Transverse colon (tissue), 4 donors: ENCODE data around the gene GPSM1. TPM values are rescaled to one million over a fixed set of nuclear protein-coding genes. Genes with fewer than 3 reads are reported as not detected.

Source experiments
- DNase-seq: peaks from one replicate; pipeline ENCODE4 v3.0.0-alpha.2; 2019
- H3K27ac ChIP-seq, 4 donors: fragments of 200-600 bp; sonication (generic); 2 replicates each; pipeline ENCODE4 v1.5.1; 2016 to 2018; ENCODE audit warnings: inconsistent platforms in 4 of 4
- H3K27me3 ChIP-seq: fragments of 200-600 bp; sonication (generic); 2 replicates; pipeline ENCODE4 v1.5.1; 2017; ENCODE audit warnings: inconsistent platforms
- H3K36me3 ChIP-seq, 4 donors: fragments of 200-600 bp; sonication (generic); 2 replicates each; pipeline ENCODE4 v1.5.1; 2017 to 2019; ENCODE audit warnings: inconsistent platforms in 4 of 4
- H3K4me1 ChIP-seq, 4 donors: fragments of 200-600 bp; sonication (generic); 2 replicates each; pipeline ENCODE4 v1.5.1; 2017 to 2020; ENCODE audit warnings: inconsistent platforms in 4 of 4
- H3K4me3 ChIP-seq, 4 donors: fragments of 200-600 bp; sonication (generic); 1 replicate in 1 of 4; 2 replicates in 3 of 4; pipeline versions ENCODE4 v1.5.1 to v1.6.1; 2017 to 2019; ENCODE audit warnings: inconsistent platforms in 4 of 4
- H3K9me3 ChIP-seq, 2 donors: fragments of 200-600 bp; sonication (generic); 2 replicates each; pipeline ENCODE4 v1.5.1; 2017 to 2019; ENCODE audit warnings: inconsistent platforms in 2 of 2
- EP300 ChIP-seq: sonication (generic); formaldehyde crosslinking; IDR thresholded peaks from one replicate; pipeline ENCODE4 v1.6.1; 2017; ENCODE audit warnings: antibody characterized with exemption, low read depth
- POLR2A ChIP-seq: fragments of 450-650 bp; IDR thresholded peaks from one replicate; pipeline ENCODE4 v1.6.1; 2016; ENCODE audit warnings: antibody characterized with exemption, mild to moderate bottlenecking, moderate library complexity
- POLR2AphosphoS5 ChIP-seq, 3 donors: sonication (generic); formaldehyde crosslinking; IDR thresholded peaks; one replicate each; pipeline ENCODE4 v1.6.1; 2016; ENCODE audit warnings: antibody characterized with exemption in 3 of 3
- WGBS, 2 donors: methylation state at CpG; one replicate each; pipeline ENCODE4 v1.1.5; 2018; ENCODE audit warnings: low coverage in 1 of 2; 5-methylcytosine and 5-hydroxymethylcytosine counted together
- in situ Hi-C, 4 donors: fragments of 200-750 bp; cut with MboI; loops; one replicate each; pipeline versions ENCODE4 v1.15.0 to v1.15.1; 2017; ENCODE audit warnings: low sequenced_read_pairs in 3 of 4, low pct_ligation_motif_present in 1 of 4, low pct_unique_long_range_greater_than_20kb in 1 of 4
- intact Hi-C: fragments of 100-400 bp; cut with DNase I; formaldehyde crosslinking; loops from one replicate; pipeline ENCODE4 v1.15.1; 2023; ENCODE audit warnings: low total_unique reads
- total RNA-seq, 4 donors: library from RNA; depleted of rRNA; stranded (reverse); fragments of >200 nt; gene quantifications; one replicate each; pipeline ENCODE4 v1.1.0, GENCODE V29; 2016
- TF ChIP-seq, protein P1 (sequence below), 5 experiments: fragments of 200-600 bp in 3 of 5; fragments of 450-650 bp in 2 of 5; sonication (generic) in 3 of 5; IDR thresholded peaks; 1 replicate in 2 of 5; 2 replicates in 3 of 5; pipeline ENCODE4 v1.5.1; 2016 to 2017; ENCODE audit warnings: antibody characterized with exemption in 5 of 5, inconsistent platforms in 3 of 5, mild to moderate bottlenecking in 2 of 5, moderate library complexity in 1 of 5

Gene GPSM1
- total RNA-seq, 4 donors from 2014 or later: 2.3 to 8.6 (median 7.0) TPM

DNA sequence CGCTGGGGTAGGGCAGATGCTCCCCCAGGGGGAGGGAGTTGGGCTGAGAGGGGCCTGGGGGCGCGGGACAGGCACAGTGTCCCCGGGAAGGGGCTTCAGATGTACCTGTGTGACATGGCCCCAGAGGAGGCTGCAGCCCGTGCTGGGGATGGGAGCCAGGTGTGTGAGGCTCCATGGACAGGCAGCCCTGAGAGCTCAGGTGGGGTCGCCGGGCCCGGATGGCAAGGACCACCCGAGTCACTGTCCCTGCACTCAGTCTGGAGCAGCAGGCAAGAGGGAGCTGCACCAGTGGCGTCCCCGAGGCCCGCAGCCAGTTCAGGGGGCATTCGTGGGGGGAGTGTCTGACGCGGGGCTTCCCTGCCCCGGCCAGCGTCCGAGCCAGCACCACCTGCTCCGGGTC, 42.4 kb upstream of the GPSM1 start:
- H3K27me3 ChIP-seq: peaks cover 34% of the 10 kb centered on the region
- no peak for TF ChIP-seq EP300
- no peak for TF ChIP-seq POLR2AphosphoS5 (IDR thresholded peaks at IDR 0.05)
- TF ChIP-seq, protein P1, sequence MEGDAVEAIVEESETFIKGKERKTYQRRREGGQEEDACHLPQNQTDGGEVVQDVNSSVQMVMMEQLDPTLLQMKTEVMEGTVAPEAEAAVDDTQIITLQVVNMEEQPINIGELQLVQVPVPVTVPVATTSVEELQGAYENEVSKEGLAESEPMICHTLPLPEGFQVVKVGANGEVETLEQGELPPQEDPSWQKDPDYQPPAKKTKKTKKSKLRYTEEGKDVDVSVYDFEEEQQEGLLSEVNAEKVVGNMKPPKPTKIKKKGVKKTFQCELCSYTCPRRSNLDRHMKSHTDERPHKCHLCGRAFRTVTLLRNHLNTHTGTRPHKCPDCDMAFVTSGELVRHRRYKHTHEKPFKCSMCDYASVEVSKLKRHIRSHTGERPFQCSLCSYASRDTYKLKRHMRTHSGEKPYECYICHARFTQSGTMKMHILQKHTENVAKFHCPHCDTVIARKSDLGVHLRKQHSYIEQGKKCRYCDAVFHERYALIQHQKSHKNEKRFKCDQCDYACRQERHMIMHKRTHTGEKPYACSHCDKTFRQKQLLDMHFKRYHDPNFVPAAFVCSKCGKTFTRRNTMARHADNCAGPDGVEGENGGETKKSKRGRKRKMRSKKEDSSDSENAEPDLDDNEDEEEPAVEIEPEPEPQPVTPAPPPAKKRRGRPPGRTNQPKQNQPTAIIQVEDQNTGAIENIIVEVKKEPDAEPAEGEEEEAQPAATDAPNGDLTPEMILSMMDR (IDR thresholded peaks at IDR 0.05): no peak
- TF ChIP-seq POLR2A: no peak
- WGBS, 2 donors: 82% methylated on average over 5 of the region's 19 CpGs; no CpG with 5 or more reads in 1 of the 2 donors

DNA sequence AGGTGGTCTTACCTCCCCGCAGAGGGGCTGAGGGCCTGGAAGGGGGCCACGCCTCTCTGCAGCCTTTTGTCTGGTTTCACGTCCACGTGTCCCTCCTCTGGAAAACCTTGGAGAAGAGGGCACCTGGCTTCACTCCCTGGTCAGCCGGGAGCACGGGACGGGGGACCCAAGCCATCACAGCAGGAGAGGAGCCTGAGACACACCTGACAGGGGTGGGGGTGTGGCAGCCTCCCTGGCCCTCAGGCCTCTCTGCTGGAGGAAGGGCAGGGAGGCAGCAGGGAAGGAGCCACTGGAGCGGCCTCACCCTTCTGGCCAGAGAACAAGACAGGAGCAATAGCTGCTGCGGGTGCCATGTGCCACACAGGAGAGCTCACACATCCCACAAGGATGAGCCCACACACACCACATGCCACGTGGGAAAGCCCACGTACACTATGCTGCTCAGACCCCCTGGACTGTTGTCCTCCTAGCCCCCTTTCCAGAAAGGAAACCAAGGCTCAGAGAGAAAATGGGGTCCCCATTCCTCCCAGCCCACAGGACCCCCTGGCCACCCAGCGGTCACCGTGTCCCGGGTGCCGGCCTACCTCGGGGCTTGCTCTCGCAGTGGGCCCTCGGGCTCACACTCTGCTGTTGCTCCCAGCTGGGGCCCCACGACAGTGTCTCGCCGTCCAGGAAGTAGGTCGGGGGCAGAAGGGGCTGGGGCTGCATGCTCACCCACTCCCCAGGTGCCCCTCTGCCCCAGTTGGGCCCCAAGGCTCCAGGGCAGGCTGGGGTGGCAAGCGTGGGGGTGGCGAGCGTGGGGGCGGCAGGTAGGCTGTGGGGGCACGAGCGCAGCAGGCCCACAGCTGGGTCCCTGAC, 41.6 kb upstream of the GPSM1 start:
- no peak overlapping the region for H3K4me3 ChIP-seq
- H3K27me3 ChIP-seq: peaks cover 34% of the 10 kb centered on the region
- intact Hi-C loops: loop anchor here (10.0 kb wide), 1 partner anchor 121 kb away; no protein-coding TSS in a partner anchor
- 72% methylated on average over 26 of the region's 28 CpGs; no CpG with 5 or more reads in 1 of the 2 donors for WGBS, 2 donors
- H3K4me1 ChIP-seq: peaks cover 5 to 8% (median 7%) of the 10 kb centered on the region in 4 donors
- no peak overlapping the region for H3K27ac ChIP-seq
- no peaks in the 10 kb centered on the region for H3K9me3 ChIP-seq
- no peaks in the 10 kb centered on the region for H3K36me3 ChIP-seq
- TF ChIP-seq POLR2AphosphoS5 (IDR thresholded peaks at IDR 0.05): no peak
- TF ChIP-seq POLR2A: no peak
- TF ChIP-seq, protein P1 (IDR thresholded peaks at IDR 0.05): no peak
- TF ChIP-seq EP300: no peak
- in situ Hi-C loops: loop anchor here in 2 of 4 donors (10.0 kb wide), 2 partner anchors 111 to 121 kb away; no protein-coding TSS in a partner anchor
- no peak for DNase-seq

More for the DNA sequence above, 42.4 kb upstream of the GPSM1 start:
- intact Hi-C loops: loop anchor here (10.0 kb wide), 1 partner anchor 120 kb away; no protein-coding TSS in a partner anchor
- Histone ChIP-seq H3K4me3 (no peak overlapping the region), H3K36me3 (no peaks in the 10 kb centered on the region), H3K9me3 (no peaks in the 10 kb centered on the region), H3K4me1 (peaks cover 5 to 8% (median 7%) of the 10 kb centered on the region in 4 donors), H3K27ac (no peak overlapping the region)
- in situ Hi-C loops: loop anchor here in 2 of 4 donors (10.0 kb wide), 2 partner anchors 110 to 120 kb away; no protein-coding TSS in a partner anchor
- DNase-seq: no peak

DNA sequence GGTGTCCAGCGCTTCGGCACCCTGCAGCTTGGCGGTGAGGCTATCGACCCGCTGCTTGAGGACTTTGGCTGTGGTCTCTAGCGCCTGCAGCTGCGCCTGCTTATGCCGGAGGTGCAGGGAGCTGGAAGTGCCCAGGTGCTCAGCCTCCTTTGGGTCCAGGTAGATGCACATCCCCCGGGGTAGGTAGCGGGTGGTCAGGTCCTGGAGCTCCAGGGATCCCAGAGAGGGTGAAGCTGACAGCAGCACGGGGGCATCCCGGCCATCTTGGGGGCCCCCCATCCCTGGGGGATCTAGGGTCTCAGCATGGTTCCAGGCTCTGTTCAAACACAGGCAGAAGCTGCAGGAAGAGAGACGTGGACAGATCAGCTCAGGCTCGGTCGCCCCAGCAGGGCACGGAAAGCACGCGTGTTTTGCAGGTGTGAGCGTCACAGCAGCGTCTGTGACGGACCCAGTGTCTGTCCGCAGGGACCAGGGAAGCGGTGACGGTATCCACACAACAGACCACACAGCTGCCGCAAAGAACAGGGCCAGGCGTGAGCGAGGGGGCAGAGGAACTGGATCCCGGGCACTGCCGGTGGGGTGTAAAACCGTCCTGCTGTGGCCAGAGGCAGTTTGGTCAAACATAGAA, 40.9 kb upstream of the GPSM1 start:
- Histone ChIP-seq H3K9me3 (no peaks in the 10 kb centered on the region), H3K4me3 (no peak overlapping the region), H3K4me1 (peaks cover 5 to 8% (median 7%) of the 10 kb centered on the region in 4 donors), H3K27ac (no peak overlapping the region), H3K27me3 (peaks cover 39% of the 10 kb centered on the region), H3K36me3 (no peaks in the 10 kb centered on the region)
- DNase-seq: no peak
- TF ChIP-seq POLR2AphosphoS5 (IDR thresholded peaks at IDR 0.05) (no peak), POLR2A (no peak), EP300 (no peak)
- TF ChIP-seq, protein P1 (IDR thresholded peaks at IDR 0.05): no peak
- in situ Hi-C loops: loop anchor here in 2 of 4 donors (10.0 kb wide), 2 partner anchors 112 to 122 kb away; no protein-coding TSS in a partner anchor
- WGBS, 2 donors: 81% methylated on average over 28 of the region's 30 CpGs; no CpG with 5 or more reads in 1 of the 2 donors
- intact Hi-C loops: loop anchor here (10.0 kb wide), 1 partner anchor 122 kb away; no protein-coding TSS in a partner anchor

DNA sequence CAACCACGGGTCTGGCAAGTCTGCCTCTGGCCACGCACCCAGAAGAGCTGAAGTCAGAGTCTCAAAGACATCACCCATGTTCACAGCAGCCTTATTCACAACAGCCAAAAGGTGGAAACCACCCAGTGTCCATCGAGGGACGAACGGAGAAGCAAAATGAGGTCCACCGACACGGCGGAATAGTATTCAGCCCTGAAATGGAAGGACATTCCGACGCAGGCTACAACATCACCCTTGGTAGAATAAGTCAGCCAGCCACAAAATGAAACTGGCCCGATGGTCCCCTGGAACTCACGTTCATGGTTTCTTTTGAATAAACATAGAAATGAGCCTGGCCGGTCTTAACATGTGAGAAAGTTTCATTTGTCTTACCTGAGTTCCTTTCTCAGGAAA, 40.4 kb upstream of the GPSM1 start:
- Histone ChIP-seq H3K4me1 (peaks cover 5 to 8% (median 7%) of the 10 kb centered on the region in 4 donors), H3K27ac (no peak overlapping the region), H3K9me3 (no peaks in the 10 kb centered on the region), H3K36me3 (no peaks in the 10 kb centered on the region), H3K27me3 (peaks cover 39% of the 10 kb centered on the region), H3K4me3 (no peak overlapping the region)
- DNase-seq: no peak
- 82% methylated on average over 13 of the region's 13 CpGs; no CpG with 5 or more reads in 1 of the 2 donors for WGBS, 2 donors
- intact Hi-C loops (loop anchor here (10.0 kb wide), 1 partner anchor 122 kb away; no protein-coding TSS in a partner anchor), in situ Hi-C loops (loop anchor here in 2 of 4 donors (10.0 kb wide), 2 partner anchors 112 to 122 kb away; no protein-coding TSS in a partner anchor)
- TF ChIP-seq POLR2A (no peak), EP300 (no peak)
- TF ChIP-seq, protein P1 (IDR thresholded peaks at IDR 0.05): no peak
